Esophagus (tissue), 2 donors: ENCODE results near the gene MSH2. TPM values are rescaled to one million over a fixed set of nuclear protein-coding genes. Genes with fewer than 3 reads are reported as not detected.
"Not testable (repeated sequence)": the region's sequence is repeated elsewhere in the genome, so short reads cannot be mapped to it uniquely, and the experiment has no call there.

Experiments
- H3K27ac ChIP-seq, 2 donors: one replicate each; pipeline ENCODE4 v1.5.1; 2013; ENCODE audit warnings: low read depth in 2 of 2, mild to moderate bottlenecking in 2 of 2, inconsistent platforms in 1 of 2, low read length in 1 of 2, moderate library complexity in 1 of 2
- H3K27me3 ChIP-seq, 2 donors: one replicate each; pipeline ENCODE4 v1.6.1; 2013; ENCODE audit warnings: low read length in 2 of 2, control low read depth in 1 of 2, mild to moderate bottlenecking in 1 of 2; ENCODE audit not compliant: insufficient read depth in 2 of 2, control insufficient read depth in 1 of 2
- H3K36me3 ChIP-seq, 2 donors: one replicate each; pipeline ENCODE4 v1.6.1; 2013; ENCODE audit warnings: low read length in 1 of 2; ENCODE audit not compliant: control insufficient read depth in 2 of 2, insufficient read depth in 2 of 2
- H3K4me1 ChIP-seq, 2 donors: one replicate each; pipeline ENCODE4 v1.6.1; 2013; ENCODE audit warnings: low read length in 1 of 2; ENCODE audit not compliant: control insufficient read depth in 2 of 2, insufficient read depth in 2 of 2
- H3K4me3 ChIP-seq, 2 donors: one replicate each; pipeline ENCODE4 v1.5.1; 2013; ENCODE audit warnings: low read length in 2 of 2, mild to moderate bottlenecking in 2 of 2, low read depth in 1 of 2, moderate library complexity in 1 of 2
- H3K9me3 ChIP-seq, 2 donors: one replicate each; pipeline ENCODE4 v1.6.1; 2013; ENCODE audit warnings: mild to moderate bottlenecking in 2 of 2, low read depth in 1 of 2, low read length in 1 of 2, moderate library complexity in 1 of 2; ENCODE audit not compliant: control insufficient read depth in 2 of 2, insufficient read depth in 1 of 2
- WGBS, 2 donors: extraction: QIAGEN DNeasy Blood & Tissue Kit; methylation state at CpG; one replicate each; pipeline ENCODE4 v1.1.7; 2013; 5-methylcytosine and 5-hydroxymethylcytosine counted together
- polyA plus RNA-seq, 2 donors: library from polyadenylated mRNA; stranded (reverse); fragments of 200-250 nt; gene quantifications; one replicate each; pipeline ENCODE4 v1.2.3, GENCODE V29; 2013
- donor health status: healthy with polysubstance abuse.
- donor health status: Bipolar disorder and iron deficiency.

Gene MSH2
- polyA plus RNA-seq, 2 donors = 6.2 to 12.0 TPM

GRCh38 chr2:47433006-47433405 is 30.1 kb downstream of the MSH2 start:
- H3K4me3 ChIP-seq, H3K36me3 ChIP-seq, H3K27ac ChIP-seq, H3K9me3 ChIP-seq, H3K27me3 ChIP-seq, H3K4me1 ChIP-seq: not testable (repeated sequence)
- WGBS, 2 donors = 91 to 94% methylated on average over 6 to 32 of the region's 32 CpGs

- H3K4me1 ChIP-seq, H3K9me3 ChIP-seq, H3K27ac ChIP-seq, H3K27me3 ChIP-seq, H3K36me3 ChIP-seq, H3K4me3 ChIP-seq: not testable (repeated sequence)
- 95 to 97% methylated on average over 11 to 29 of the region's 31 CpGs for WGBS, 2 donors
Observed at GRCh38 chr2:47433445-47433844, 30.5 kb downstream of the MSH2 start.

GRCh38 chr2:47437287-47437686 is 34.3 kb downstream of the MSH2 start:
- Histone ChIP-seq H3K4me3 (no peak overlapping the region), H3K36me3 (peaks cover 0 to 2% of the 10 kb centered on the region in 2 donors), H3K27ac (no peak overlapping the region), H3K9me3 (no peaks in the 10 kb centered on the region), H3K4me1 (no peaks in the 10 kb centered on the region), H3K27me3 (no peaks in the 10 kb centered on the region)
- WGBS, 2 donors = 49 to 51% methylated on average over 4 of the region's 4 CpGs

- Histone ChIP-seq H3K4me3 (no peak overlapping the region), H3K27ac (no peak overlapping the region), H3K27me3 (no peaks in the 10 kb centered on the region), H3K36me3 (peaks cover 0 to 2% of the 10 kb centered on the region in 2 donors), H3K9me3 (no peaks in the 10 kb centered on the region), H3K4me1 (no peaks in the 10 kb centered on the region)
- WGBS, 2 donors = 85 to 91% methylated on average over 3 of the region's 3 CpGs
Observed at GRCh38 chr2:47438106-47438505, 35.1 kb downstream of the MSH2 start.

- no peak overlapping the region for H3K27ac ChIP-seq
- H3K27me3 ChIP-seq = no peaks in the 10 kb centered on the region
- 97% methylated on average over 2 of the region's 2 CpGs for WGBS, 2 donors
- H3K4me3 ChIP-seq = no peak overlapping the region
- no peaks in the 10 kb centered on the region for H3K9me3 ChIP-seq
- H3K4me1 ChIP-seq = no peaks in the 10 kb centered on the region
- peaks cover 0 to 2% of the 10 kb centered on the region in 2 donors for H3K36me3 ChIP-seq
Observed at GRCh38 chr2:47438783-47439182, 35.8 kb downstream of the MSH2 start.

- Histone ChIP-seq H3K4me3 (no peak overlapping the region), H3K36me3 (no peaks in the 10 kb centered on the region), H3K27ac (no peak overlapping the region), H3K9me3 (no peaks in the 10 kb centered on the region), H3K27me3 (no peaks in the 10 kb centered on the region), H3K4me1 (no peaks in the 10 kb centered on the region)
Observed at GRCh38 chr2:47451790-47452189, 48.8 kb downstream of the MSH2 start.

GRCh38 chr2:47452761-47453160 is 49.8 kb downstream of the MSH2 start:
- H3K9me3 ChIP-seq = no peaks in the 10 kb centered on the region
- no peaks in the 10 kb centered on the region for H3K27me3 ChIP-seq
- no peak overlapping the region for H3K27ac ChIP-seq
- 90 to 98% methylated on average over 2 of the region's 2 CpGs for WGBS, 2 donors
- peaks cover 0 to 2% of the 10 kb centered on the region in 2 donors for H3K36me3 ChIP-seq
- no peaks in the 10 kb centered on the region for H3K4me1 ChIP-seq
- no peak overlapping the region for H3K4me3 ChIP-seq

GRCh38 chr2:47454818-47455217 is 51.9 kb downstream of the MSH2 start:
- H3K36me3 ChIP-seq, H3K27ac ChIP-seq, H3K9me3 ChIP-seq, H3K27me3 ChIP-seq, H3K4me1 ChIP-seq, H3K4me3 ChIP-seq: not testable (repeated sequence)
- WGBS, 2 donors = 94 to 98% methylated on average over 5 of the region's 5 CpGs

- Histone ChIP-seq H3K9me3 (no peaks in the 10 kb centered on the region), H3K4me1 (no peaks in the 10 kb centered on the region), H3K4me3 (no peak overlapping the region), H3K27me3 (no peaks in the 10 kb centered on the region), H3K36me3 (peaks cover 0 to 2% of the 10 kb centered on the region in 2 donors), H3K27ac (no peak overlapping the region)
- 93 to 95% methylated on average over 3 of the region's 3 CpGs for WGBS, 2 donors
Observed at GRCh38 chr2:47455411-47455810, 52.5 kb downstream of the MSH2 start.

- 94 to 97% methylated on average over 3 of the region's 3 CpGs for WGBS, 2 donors
- no peaks in the 10 kb centered on the region for H3K4me1 ChIP-seq
- H3K27me3 ChIP-seq = no peaks in the 10 kb centered on the region
- H3K27ac ChIP-seq = no peak overlapping the region
- H3K4me3 ChIP-seq = no peak overlapping the region
- peaks cover 0 to 2% of the 10 kb centered on the region in 2 donors for H3K36me3 ChIP-seq
- H3K9me3 ChIP-seq = no peaks in the 10 kb centered on the region
Observed at GRCh38 chr2:47456851-47457250, 53.9 kb downstream of the MSH2 start.
